Measurements from ENCODE around the gene AGBL3.

Gene AGBL3

GRCh38 chr7:134941952-134942351, 44.4 kb upstream of the AGBL3 start:
- Histone ChIP-seq H4K20me1 (ENCODE audit: insufficient read depth, low read length) (no peaks in the 10 kb centered on the region), H3K9me3 (replicated peaks; ENCODE audit: insufficient read depth, low read length) (no peaks in the 10 kb centered on the region), H3K9me2 (replicated peaks; ENCODE audit: insufficient read depth, low read length) (no peaks in the 10 kb centered on the region), H3K27ac (ENCODE audit: low read length) (no peak overlapping the region), H3K27me3 (replicated peaks; ENCODE audit: insufficient read depth, low read length) (no peaks in the 10 kb centered on the region), H3K79me2 (ENCODE audit: low read length) (no peaks in the 10 kb centered on the region), H3K4me2 (ENCODE audit: low read depth, low read length) (no peak overlapping the region), H3K9ac (ENCODE audit: low read length) (no peak overlapping the region), H3F3A (ENCODE audit: insufficient read depth, low read length) (no peaks in the 10 kb centered on the region), H2AFZ (ENCODE audit: low read length) (no peak overlapping the region), H3K4me1 (ENCODE audit: low read length) (no peaks in the 10 kb centered on the region), H3K36me3 (replicated peaks; ENCODE audit: insufficient read depth, low read length) (no peaks in the 10 kb centered on the region), H3K4me3 (ENCODE audit: low read length) (no peak overlapping the region)
- no peak for TF ChIP-seq EZH2 (optimal IDR thresholded peaks at IDR 0.05; ENCODE audit: low read depth, low read length)
- TF ChIP-seq CTCF (IDR thresholded peaks at IDR 0.05; ENCODE audit: low read length), result no peak
- TF ChIP-seq EZH2phosphoT487 (IDR thresholded peaks at IDR 0.05; ENCODE audit: low read length), result no peak
- no peak for DNase-seq

- Histone ChIP-seq H3F3A (ENCODE audit: insufficient read depth, low read length) (no peaks in the 10 kb centered on the region), H3K9me2 (replicated peaks; ENCODE audit: insufficient read depth, low read length) (no peaks in the 10 kb centered on the region), H3K27me3 (replicated peaks; ENCODE audit: insufficient read depth, low read length) (no peaks in the 10 kb centered on the region), H3K36me3 (replicated peaks; ENCODE audit: insufficient read depth, low read length) (no peaks in the 10 kb centered on the region), H3K4me2 (ENCODE audit: low read depth, low read length) (no peak overlapping the region), H3K79me2 (ENCODE audit: low read length) (no peaks in the 10 kb centered on the region), H3K9ac (ENCODE audit: low read length) (no peak overlapping the region), H4K20me1 (ENCODE audit: insufficient read depth, low read length) (no peaks in the 10 kb centered on the region), H3K4me3 (ENCODE audit: low read length) (no peak overlapping the region), H3K27ac (ENCODE audit: low read length) (no peak overlapping the region), H3K4me1 (ENCODE audit: low read length) (no peaks in the 10 kb centered on the region), H2AFZ (ENCODE audit: low read length) (no peak overlapping the region), H3K9me3 (replicated peaks; ENCODE audit: insufficient read depth, low read length) (no peaks in the 10 kb centered on the region)
- TF ChIP-seq EZH2phosphoT487 (IDR thresholded peaks at IDR 0.05; ENCODE audit: low read length) (no peak), EZH2 (optimal IDR thresholded peaks at IDR 0.05; ENCODE audit: low read depth, low read length) (no peak), CTCF (IDR thresholded peaks at IDR 0.05; ENCODE audit: low read length) (no peak)
- DNase-seq, result no peak
Measured at GRCh38 chr7:134942690-134943466, 43.4 kb upstream of the AGBL3 start.

DNA sequence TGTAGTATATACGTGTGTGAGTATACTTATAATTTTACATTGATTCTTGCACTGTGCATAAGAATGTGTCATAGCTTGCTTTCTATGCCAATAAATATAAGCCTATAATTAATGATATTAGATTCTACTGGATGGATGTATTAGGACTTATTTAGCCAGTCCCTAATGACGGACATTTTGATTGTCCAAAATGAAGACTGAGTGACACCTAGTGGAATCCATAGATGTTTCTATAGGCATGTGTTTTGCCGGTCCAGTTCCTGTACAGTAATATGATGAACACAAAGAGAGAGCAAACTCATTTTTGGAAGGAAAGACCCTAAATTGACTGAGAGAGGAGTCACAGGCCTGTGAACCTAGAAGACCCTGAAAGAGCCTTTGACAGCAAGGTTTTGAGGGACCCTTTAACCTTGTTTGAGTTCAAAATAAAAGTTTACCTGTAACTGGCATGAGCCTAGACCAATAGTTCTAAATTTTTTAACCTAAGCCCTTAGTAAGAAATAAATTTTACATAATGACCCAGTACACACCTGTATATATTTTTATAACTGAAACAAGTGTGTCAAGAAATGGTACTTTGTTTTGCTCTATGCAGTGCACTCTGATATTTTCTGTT, 42.4 kb upstream of the AGBL3 start:
- H3K9me2 ChIP-seq (replicated peaks; ENCODE audit: insufficient read depth, low read length), result no peaks in the 10 kb centered on the region
- H2AFZ ChIP-seq (ENCODE audit: low read length), result no peak overlapping the region
- no peak overlapping the region for H3K4me3 ChIP-seq (ENCODE audit: low read length)
- no peaks in the 10 kb centered on the region for H3K4me1 ChIP-seq (ENCODE audit: low read length)
- TF ChIP-seq CTCF (IDR thresholded peaks at IDR 0.05; ENCODE audit: low read length), result peak; percentile 53
- no peak for TF ChIP-seq EZH2 (optimal IDR thresholded peaks at IDR 0.05; ENCODE audit: low read depth, low read length)
- no peaks in the 10 kb centered on the region for H3K79me2 ChIP-seq (ENCODE audit: low read length)
- DNase-seq, result peak; percentile 55
- H3K9ac ChIP-seq (ENCODE audit: low read length), result no peak overlapping the region
- no peaks in the 10 kb centered on the region for H3K9me3 ChIP-seq (replicated peaks; ENCODE audit: insufficient read depth, low read length)
- H3K27ac ChIP-seq (ENCODE audit: low read length), result no peak overlapping the region
- no peaks in the 10 kb centered on the region for H3K27me3 ChIP-seq (replicated peaks; ENCODE audit: insufficient read depth, low read length)
- no peaks in the 10 kb centered on the region for H3F3A ChIP-seq (ENCODE audit: insufficient read depth, low read length)
- no peak overlapping the region for H3K4me2 ChIP-seq (ENCODE audit: low read depth, low read length)
- H3K36me3 ChIP-seq (replicated peaks; ENCODE audit: insufficient read depth, low read length), result no peaks in the 10 kb centered on the region
- no peaks in the 10 kb centered on the region for H4K20me1 ChIP-seq (ENCODE audit: insufficient read depth, low read length)

Measured in MM.1S (cell line).